ENCODE measurements around the gene SHMT1.
"Not testable (repeated sequence)": the region's sequence is repeated elsewhere in the genome, so short reads cannot be mapped to it uniquely, and the experiment has no call there.

SHMT1 gene

DNA sequence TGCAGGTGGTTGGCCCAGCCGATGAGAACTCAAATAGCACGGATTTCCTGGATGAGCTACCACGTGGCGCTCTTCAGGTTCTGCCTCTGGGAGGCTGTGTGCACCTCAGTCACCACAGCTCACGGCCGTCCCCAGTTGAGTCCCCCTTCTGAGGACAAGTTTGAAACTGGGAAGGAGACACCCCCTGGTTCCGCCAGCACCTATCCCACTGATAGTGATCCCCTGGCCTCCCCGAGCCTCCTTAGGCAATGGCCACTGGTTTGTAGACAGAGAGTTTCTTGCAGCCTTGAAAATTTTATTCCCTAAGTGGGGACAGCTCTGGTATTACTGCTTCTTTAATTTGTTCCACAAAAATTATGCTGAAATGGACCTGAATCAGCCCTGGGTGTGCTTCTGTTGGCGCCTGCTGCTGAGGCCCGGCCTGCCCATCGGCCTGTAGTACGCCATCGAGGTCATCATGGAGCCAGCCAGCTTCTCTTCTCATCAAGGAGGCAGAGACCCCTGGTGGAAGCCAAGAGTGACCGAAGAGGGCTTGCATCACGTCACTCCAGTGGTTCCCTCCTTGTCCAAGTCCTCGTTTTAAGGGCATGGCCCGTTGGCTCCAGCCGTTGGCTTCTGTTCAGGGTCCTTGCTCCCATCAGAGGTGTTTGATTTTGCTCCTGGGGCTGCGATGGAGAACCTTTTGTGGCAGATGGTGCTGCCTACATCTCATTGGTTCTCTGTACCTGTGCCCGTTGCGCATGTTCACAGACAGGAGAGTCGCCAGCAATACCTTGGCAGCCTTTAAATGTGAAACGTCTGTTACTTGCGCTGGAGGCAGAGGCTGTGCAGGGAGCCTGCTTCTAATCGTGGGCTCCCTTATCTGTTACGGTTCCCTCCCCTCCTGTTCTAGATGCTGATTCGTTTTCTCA is 39.0 kb downstream of the SHMT1 start:
- no peak for DNase-seq

DNA sequence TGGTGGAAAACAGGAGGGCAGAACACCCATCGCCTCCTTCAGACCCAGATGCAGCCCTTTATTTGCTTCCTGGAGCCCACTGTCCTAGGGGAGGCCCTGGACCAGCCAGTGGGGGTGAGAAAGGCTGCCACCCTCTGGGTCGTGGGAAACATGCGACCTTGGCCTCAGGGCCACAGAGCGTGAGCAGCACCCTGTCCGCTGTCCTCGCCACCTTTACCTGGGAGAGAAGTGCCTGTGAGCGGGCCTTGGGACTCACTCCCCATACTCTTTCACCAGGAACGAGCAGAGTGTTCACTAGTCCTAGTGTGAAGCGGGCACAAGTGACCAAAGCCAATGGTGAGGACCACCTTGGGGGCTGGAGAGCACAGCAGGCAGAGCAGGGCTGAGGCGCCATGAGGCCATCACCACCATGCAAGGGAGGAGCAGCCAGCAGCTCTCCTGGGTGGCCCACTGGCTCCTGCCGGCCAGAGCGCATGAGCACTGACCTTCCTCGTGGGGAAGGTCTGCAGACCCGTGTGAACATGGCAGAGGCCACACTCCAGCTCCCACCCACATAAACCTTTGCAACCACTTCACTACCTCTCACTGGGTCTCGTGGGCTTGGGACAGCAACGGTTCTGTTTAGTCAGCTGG is 39.7 kb downstream of the SHMT1 start:
- no peak for DNase-seq

DNA sequence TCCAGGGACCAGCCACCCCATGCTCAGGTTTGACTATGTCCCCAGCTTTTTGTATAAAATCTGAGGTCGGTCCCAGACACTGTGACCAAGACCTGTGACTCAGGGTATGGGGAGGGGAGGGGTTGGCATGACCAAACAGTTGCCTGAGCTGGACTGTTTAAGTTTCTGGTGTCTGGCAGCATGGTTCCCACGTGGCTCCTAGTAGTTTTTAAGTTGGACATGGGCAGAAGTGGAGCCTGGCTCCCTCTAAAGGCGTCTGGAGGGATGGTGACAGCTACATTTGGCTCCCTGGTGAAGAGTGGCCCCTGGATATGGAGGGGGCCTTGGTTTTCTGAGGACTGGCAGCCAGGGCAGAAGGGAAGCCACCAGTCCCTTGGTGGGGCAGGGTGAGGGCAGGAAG is 40.3 kb downstream of the SHMT1 start:
- no peak for DNase-seq

DNA sequence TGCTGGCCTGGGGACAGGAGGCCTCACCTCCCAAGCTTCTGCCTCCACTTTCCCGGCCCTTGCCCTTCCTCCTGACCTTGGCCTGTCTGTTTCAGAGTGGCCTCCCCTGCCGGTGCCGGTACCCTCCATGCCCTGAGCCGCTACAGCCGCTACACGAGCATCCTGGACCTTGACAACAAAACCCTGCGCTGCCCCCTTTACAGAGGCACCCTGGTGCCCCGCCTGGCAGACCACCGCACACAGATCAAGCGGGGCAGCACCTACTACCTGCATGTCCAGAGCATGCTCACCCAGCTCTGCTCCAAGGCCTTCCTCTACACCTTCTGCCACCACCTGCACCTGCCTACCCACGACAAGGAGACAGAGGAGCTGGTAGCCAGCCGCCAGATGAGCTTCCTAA is 40.8 kb downstream of the SHMT1 start:
- no peak for DNase-seq

DNA sequence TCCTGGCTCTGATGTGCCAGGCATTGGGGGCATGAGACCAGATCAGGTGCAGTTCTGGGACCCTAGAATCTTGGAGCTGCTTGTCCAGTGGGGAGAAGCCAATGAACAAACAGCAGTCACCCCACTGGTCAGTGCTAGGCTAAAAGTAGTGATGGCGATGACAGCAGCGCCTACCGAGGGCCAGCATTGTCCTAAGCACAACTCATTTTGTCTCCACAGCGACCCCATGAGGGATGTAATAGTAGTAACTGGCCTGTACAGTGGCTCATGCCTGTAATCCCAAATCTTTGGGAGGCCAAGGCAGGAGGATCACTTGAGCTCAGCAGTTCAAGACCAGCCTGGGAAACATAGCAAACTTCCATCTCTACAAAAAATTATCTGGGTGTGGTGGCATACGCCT is 42.0 kb downstream of the SHMT1 start:
- no peak for DNase-seq

DNA sequence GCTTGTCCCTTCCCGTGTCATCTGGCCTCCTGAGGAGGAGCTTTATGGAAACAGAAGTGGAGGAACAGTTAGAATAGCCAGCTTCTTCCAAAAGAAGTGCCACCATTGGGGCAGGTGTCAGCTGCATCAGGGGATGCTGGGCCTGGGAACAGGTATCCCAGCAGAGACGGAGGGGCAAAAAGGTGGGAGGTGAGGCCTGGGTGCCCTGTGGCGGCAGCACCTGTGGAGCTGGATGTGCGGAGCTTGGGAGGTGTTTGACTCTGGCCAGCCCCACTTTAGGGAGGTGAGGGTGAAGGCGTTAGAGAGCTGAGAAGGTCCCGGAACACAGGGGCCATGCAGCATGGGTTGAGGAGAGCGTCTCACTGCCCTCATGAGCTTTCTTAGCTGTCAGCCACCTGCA is 43.0 kb downstream of the SHMT1 start:
- no peak for DNase-seq

DNA sequence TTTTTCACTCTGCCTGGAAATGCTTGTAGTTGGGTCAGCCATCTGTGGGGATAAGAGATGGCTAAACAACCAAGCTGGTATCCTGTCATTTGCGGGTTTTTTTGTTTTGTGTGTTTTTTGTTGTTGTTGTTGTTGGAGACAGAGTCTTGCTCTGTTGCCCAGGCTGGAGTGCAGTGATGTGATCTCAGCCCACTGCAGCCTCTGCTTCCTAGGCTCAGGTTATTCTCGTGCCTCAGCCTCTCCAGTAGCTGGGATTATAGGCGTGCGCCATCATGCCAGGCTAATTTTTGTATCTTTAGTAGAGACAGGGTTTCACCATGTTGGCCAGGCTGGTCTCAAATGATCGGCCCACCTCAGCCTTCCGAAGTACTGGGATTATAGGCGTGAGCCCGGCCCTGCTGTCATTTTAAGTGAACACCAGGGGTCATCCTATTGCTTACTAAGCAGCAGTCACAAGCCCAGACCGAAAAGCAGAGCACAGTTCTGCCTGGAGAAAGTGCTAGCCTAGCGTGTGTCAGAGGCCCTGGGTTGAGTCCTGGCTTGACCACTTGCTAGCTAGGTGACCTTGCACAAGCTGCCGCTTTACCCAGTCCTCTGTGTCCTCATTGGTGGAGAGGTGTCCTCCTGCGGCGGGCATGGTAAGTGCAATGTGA is 43.6 kb downstream of the SHMT1 start:
- DNase-seq, result peak; percentile 15

DNA sequence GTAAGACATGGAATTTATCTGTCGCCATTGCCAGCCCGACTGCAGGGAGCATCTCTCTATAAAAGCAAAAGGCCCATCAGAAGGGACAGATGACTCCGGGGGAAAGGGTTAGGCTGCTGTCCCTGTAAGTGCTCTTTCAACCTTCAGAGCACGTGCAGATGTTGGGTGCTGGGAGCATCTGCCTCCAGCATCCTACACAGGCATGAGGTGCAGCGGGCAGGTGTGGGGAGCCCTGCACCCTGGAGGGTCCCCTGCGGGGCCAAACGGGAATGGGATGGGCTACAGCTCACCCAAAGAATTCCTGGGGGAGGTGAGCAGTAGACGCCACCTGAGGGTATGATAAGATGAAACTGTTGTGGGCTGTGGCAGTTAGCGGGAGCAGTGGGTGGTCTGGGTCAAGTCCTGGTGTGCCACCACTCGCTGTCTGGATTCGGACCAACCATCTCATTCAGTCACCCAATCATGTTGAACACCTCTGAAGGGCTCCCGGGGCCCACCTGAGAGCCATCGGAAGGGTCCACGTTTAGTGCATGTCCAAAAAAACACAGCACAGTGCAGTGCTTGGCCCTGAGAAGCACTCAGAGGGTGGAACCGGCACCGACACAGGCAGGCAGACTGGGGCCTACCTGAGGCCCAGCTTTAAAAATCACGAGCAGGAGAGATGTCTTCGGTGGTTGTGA is 44.4 kb downstream of the SHMT1 start:
- no peak for DNase-seq

DNA sequence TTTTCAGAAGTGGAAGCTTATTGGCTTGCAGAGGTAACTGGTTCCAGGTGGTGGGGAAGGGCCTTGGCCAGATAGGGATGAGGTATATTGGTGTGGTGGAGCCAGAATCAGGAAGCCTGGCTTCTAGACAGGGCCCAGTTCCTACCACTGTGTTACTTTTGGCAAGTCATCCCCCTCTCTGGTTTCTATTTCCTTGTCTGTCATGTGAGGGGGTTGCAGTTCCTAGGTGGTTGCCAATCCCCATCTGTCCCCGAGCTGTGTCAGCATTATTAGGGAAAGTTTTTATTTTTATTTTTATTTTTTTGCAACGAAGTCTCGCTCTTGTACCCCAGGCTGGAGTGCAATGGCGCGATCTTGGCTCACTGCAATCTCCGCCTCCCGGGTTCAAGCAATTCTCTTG is 45.2 kb downstream of the SHMT1 start:
- DNase-seq, result no peak

DNA sequence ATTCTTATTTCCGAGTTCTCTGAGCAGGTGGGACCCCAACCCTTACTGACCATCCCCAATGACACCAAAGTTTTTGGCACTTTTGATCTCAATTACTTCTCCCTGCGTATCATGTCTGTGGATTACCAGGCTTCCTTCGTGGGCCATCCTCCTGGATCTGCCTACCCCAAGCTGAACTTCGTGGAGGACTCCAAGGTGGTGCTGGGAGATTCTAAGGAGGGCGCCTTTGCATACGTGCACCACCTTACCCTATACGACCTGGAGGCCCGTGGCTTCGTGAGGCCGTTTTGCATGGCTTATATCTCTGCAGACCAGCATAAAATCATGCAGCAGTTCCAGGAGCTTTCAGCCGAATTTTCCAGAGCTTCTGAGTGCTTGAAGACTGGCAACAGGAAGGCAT is 47.4 kb downstream of the SHMT1 start:
- DNase-seq, result no peak

DNA sequence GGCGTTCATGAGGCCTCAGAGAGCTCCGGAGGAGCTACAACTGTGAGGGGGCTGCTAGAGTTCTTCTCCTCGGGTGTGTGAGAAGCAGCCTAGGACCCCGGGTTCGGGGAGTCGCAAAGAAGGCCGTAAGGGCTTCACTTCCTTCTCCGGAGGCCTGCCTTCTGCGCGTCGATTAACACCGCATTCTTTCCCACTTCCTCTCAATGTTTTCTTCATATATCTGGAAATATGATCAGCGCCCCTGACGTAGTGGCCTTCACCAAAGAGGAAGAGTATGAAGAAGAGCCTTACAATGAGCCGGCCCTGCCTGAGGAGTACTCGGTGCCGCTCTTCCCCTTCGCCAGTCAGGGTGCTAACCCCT is 47.8 kb downstream of the SHMT1 start:
- DNase-seq, result no peak

DNA sequence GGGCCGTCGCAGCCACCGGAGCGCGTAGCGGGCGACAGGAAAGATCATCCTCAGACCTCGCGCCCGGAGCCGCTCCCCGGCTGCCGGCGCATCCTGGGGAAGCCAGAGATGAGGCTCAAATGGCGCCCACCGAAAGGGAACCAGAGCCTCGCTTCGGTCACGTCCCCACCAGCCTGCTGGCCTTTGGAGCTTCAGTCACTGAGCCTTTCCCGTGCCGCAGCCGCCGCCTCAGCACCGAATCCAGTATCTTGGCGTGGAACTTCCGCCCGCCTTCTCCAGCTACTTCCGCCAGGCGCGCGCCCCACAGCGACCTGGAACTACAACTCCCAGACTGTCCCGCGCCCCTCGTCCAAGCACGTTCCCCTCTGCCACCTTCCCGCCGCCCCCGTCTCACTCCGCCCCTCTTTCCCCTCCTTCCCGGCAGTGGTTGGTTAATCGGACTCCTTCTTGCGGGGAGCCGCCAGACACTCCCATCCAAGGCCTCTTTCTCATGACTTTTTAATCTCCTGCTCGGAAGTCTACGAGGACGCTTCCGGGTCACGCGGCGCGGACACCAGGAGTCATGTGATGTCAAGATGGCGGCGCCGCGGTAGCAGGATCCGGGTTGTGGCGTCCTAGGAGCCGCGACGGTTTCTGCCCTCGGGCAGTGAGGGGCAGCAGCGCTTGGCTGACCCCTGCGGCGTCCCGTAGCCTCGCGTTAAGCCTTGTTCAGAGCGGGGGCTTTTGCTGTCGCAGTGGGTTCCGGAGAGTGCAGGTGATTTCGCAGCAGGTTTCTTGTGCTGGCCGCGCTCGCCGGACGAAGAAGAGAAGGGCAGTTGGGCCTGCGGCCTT is 48.4 kb downstream of the SHMT1 start, which contains the start of the genes SMCR8 and TOP3A:
SMCR8 (plus strand) TSS at position 563 of the 831 bp plus-strand sequence. CDS start 497 bp downstream, outside the sequence.
TOP3A (minus strand) TSS at position 264 of the 831 bp plus-strand sequence; CDS start at position 48, 216 bp downstream.
- DNase-seq, result peak; percentile 99

DNA sequence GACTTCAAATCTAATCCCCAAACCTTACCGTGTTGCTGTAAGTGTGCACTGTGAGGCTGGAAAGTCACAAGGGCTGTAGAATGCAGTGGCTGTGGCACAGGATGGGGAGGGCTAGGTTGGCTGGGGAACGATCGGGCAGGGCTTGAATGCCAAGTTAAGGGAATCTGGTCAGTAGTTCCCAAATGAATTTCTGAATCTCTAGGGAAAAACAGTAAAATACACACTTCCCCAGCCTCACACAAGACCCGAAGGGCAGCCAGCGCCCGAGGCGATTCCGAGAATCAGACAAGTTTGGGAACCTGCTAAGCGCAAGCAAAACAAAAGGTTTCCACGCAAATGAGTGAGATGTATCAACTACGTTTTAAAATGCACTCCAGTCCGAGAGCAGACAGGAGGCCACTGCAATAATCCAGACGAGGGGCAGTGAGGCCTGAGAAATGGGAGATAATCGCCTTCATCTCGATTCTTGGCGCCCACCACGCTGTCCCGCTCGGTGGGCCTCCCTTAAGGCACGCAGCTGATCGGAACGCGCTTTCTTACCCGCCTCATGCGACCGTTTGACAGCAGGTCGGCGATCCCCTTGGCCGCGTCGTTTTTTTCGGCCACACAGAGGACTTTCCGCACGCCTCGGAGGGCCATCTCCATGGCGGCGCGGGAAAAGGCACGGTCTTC is 49.2 kb downstream of the SHMT1 start:
- no peak for DNase-seq

DNA sequence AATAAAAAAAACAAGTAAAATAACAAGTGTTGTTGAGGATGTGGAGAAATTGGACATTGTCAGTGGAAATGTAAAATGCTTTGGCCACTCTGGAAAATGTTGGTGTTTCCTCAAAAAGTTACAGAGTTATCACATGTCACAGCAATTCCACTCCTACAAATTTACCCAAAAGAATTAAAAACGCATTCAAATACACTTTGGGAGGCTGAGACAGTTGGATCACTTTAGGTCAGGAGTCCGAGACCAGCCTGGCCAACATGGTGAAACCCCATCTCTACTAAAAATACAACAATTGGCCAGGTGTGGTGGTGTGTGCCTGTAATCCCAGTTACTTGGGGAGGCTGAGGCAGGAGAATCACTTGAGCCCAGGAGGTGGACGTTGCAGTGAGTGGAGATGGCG is 54.1 kb downstream of the SHMT1 start:
- no peak for DNase-seq

DNA sequence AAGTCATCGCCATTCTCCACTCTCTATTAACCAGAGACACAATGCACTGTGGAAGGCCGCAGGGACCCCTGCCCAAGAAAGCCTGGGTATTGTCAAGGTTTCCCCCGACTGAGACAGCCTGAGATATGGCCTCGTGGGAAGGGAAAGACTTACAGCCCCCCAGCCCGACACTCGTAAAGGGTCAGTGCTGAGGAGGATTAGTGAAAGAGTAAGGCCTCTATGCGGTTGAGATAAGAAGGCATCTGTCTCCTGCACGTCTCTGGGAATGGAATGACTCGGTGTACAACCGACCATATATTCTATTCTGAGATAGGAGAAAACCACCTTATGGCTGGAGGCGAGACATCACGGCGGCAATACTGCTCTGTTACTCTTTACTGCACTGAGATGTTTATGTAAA is 60.1 kb downstream of the SHMT1 start:
- DNase-seq, result not testable (repeated sequence)

DNA sequence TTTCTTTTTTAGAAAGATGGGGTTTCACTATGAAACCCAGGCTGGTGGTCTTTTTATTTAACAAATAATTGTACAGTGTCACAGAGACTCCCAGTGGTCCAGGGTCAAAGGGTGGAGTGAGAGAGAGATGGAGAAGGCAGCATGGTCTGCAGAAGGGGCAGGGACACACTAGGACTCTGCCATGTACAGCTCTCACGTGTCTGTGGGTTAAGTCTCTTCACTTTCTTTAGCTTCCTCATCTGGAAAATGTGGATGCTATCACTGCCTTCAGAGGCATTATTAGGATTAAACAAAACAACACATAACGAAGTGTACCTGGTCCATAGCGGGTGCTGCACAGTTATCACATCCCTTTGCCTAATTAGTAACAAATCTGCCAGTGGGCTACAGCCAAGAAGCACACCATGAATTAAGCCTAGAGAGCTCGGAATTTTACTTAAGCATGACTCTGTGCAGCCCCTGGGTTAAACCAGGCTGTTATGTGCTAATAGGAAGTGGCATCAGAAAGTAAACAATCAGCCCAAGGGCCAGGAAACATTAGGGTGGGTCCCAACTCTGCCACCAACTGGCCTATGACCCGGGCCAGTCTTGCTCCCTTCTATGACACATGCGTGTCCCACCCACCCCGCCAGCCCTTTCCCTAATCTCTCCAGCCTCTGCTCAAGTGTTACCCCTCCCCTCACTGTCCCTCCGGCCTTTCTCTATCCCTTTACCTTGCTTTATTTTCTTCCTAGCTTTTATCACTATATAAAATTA is 62.4 kb downstream of the SHMT1 start:
- DNase-seq, result no peak

DNA sequence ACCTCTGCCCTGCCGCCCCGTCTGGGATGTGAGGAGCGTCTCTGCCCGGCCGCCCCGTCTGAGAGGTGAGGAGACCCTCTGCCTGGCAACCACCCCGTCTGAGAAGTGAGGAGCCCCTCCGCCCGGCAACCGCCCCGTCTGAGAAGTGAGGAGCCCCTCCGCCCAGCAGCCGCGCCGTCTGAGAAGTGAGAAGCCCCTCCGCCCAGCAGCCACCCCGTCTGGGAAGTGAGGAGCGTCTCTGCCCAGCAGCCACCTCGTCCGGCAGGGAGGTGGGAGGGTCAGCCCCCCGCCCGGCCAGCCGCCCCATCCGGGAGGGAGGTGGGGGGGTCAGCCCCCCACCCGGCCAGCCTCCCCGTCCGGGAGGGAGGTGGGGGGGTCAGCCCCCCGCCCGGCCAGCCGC is 65.3 kb downstream of the SHMT1 start:
- DNase-seq, result not testable (repeated sequence)

DNA sequence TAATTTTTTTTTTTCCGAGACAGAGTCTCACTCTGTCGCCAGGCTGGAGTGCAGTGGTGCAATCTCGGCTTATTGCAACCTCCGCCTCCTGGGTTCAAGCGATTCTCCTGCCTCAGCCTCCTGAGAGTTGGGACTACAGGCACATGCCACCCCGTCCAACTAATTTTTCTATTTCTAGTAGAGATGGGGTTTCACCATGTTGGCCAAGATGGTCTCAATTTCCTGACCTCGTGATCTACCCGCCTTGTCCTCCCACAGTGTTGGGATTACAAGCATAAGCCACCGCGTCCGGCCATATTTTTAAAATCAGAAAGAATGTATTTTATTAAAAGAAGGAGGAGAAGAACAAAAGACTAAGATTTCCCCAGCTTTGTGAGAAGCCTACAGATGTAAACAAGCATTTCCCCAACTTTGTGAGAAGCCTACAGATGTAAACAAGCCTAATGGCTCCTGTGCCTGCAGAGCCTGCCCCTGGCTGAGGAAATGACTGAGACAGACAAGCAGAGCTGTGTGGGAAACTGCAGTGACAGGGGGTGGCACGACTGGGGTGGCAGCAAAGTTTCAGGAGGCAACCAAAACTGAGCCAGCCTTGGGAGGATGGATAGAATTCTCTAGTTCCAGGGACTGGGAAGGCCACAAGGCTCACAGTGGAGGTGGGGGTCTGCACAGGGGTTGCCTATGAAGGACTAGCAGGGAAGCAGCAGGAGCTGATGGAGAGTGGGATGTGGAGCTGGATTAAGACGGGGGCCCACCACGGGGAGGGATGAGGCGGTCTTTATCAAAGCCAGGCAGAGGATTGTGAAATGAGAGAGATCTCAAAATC is 71.4 kb downstream of the SHMT1 start:
- no peak for DNase-seq

DNA sequence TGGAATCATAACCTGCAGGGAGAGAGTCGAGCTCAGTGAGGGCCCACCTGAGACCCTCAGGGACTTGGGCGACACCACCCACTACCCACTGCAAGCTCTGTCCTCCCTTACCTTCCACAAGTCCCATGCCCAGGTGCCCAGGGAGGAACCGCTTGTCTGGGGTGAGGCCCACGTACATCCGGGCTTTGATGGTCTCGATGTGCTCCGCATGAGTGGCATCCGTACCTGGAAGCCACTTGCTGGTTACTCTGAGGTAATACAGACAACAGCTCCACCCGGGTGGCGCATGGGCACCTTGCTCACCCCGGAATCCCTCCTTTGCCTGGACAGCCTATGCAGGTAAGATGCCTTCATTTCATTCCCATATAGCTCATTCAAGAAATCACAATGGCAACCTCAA is 78.1 kb downstream of the SHMT1 start:
- DNase-seq, result no peak

DNA sequence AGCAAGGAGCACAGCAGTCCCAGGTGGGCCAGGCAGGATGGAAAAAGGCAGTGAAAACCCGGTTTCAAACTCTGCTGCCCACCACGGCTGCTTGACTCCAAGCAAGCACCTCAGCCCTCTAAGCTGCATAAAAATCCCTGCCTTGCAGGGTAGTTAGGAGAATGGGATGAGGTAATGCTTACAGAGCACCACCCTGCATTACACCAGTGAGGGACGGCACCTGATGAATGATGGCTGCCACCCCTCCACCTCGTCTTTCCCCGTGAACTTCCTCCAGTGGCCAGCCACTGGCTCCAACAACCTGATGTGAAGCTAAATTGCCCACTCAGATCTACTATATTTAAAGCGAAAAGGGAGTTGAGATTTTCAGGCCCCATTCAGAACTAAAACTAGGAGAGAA is 81.6 kb downstream of the SHMT1 start:
- DNase-seq, result no peak

Data from NCI-H2171 (cell line).